A673 (cell line): ENCODE results near the gene CYBB. TPM values are rescaled to one million over a fixed set of nuclear protein-coding genes. Genes with fewer than 3 reads are reported as not detected.

Source experiments
- BruUV-seq: library from RNA; stranded (reverse); fragments of 400-500 nt; replicated peaks from 2 replicates; lab custom pipeline; 2021; lab: Mats Ljungman, UMichigan
- CTCF ChIA-PET: fragments of 300-600 bp; sonication (Branson Sonifier 250); formaldehyde crosslinking; loops from one replicate; lab custom pipeline; 2022; ENCODE audit warnings: antibody characterized with exemption; lab: Charles Lee
- POLR2A ChIA-PET: fragments of 300-600 bp; sonication (Branson Sonifier 250); formaldehyde crosslinking; loops from one replicate; lab custom pipeline; 2022; ENCODE audit warnings: antibody characterized with exemption; ENCODE audit not compliant: low non-redundant PET; lab: Charles Lee
- DNase-seq: peaks from one replicate; pipeline ENCODE4 v3.0.0-alpha.2; 2015; ENCODE audit warnings: low spot score
- H3K27ac ChIP-seq: fragments of 200-600 bp; sonication (generic); 2 replicates; pipeline ENCODE4 v1.5.1; 2016; ENCODE audit warnings: mixed run types, low read depth, mild to moderate bottlenecking, mixed read lengths, antibody characterized with exemption, low read length; ENCODE audit not compliant: poor library complexity, severe bottlenecking
- H3K27me3 ChIP-seq: fragments of 200-600 bp; sonication (generic); replicated peaks from 2 replicates; pipeline ENCODE4 v1.6.1; 2017; ENCODE audit warnings: mixed run types, low read depth, mild to moderate bottlenecking, mixed read lengths, antibody characterized with exemption, low read length; ENCODE audit not compliant: insufficient read depth, poor library complexity
- H3K36me3 ChIP-seq: fragments of 200-600 bp; sonication (generic); 2 replicates; pipeline ENCODE4 v1.6.1; 2016; ENCODE audit warnings: mixed run types, mild to moderate bottlenecking, mixed read lengths, antibody characterized with exemption, low read length; ENCODE audit not compliant: insufficient read depth, poor library complexity, severe bottlenecking
- H3K4me1 ChIP-seq: fragments of 200-600 bp; sonication (generic); 2 replicates; pipeline ENCODE4 v1.6.1; 2017; ENCODE audit warnings: mixed run types, mild to moderate bottlenecking, mixed read lengths, antibody characterized with exemption, low read length; ENCODE audit not compliant: insufficient read depth, poor library complexity, severe bottlenecking
- H3K4me3 ChIP-seq: fragments of 200-600 bp; sonication (generic); 2 replicates; pipeline ENCODE4 v1.5.1; 2016; ENCODE audit warnings: low read depth, mixed run types, mild to moderate bottlenecking, mixed read lengths, low read length; ENCODE audit not compliant: poor library complexity, severe bottlenecking
- H3K9me3 ChIP-seq: fragments of 200-600 bp; sonication (generic); 2 replicates; pipeline ENCODE4 v1.6.1; 2016; ENCODE audit warnings: mixed run types, low read depth, mild to moderate bottlenecking, mixed read lengths, antibody characterized with exemption, low read length; ENCODE audit not compliant: poor library complexity, severe bottlenecking
- EZH2 ChIP-seq: fragments of 200-600 bp; sonication (generic); IDR thresholded peaks from 2 replicates; pipeline ENCODE4 v1.6.1; 2017; ENCODE audit warnings: borderline replicate concordance, low read depth, mild to moderate bottlenecking, mixed read lengths, antibody characterized with exemption, low read length; ENCODE audit not compliant: poor library complexity, severe bottlenecking
- intact Hi-C: fragments of 100-400 bp; cut with micrococcal nuclease; formaldehyde crosslinking; loops from one replicate; pipeline ENCODE4 v1.10.0; 2022; ENCODE audit not compliant: unreplicated experiment
- total RNA-seq: library from RNA; stranded (reverse); gene quantifications from 2 replicates; pipeline ENCODE4 v1.2.3, GENCODE V29; 2021
- TF ChIP-seq, protein P1 (sequence below): fragments of 300-800, 200-600 bp; sonication (generic); conservative IDR thresholded peaks from 2 replicates; pipeline ENCODE4 v1.5.1; 2017; ENCODE audit warnings: low read depth, mild to moderate bottlenecking, antibody characterized with exemption, low read length, moderate library complexity, mixed read lengths

CYBB gene
- total RNA-seq, 1 experiment from 2014 or later, result not detected

DNA sequence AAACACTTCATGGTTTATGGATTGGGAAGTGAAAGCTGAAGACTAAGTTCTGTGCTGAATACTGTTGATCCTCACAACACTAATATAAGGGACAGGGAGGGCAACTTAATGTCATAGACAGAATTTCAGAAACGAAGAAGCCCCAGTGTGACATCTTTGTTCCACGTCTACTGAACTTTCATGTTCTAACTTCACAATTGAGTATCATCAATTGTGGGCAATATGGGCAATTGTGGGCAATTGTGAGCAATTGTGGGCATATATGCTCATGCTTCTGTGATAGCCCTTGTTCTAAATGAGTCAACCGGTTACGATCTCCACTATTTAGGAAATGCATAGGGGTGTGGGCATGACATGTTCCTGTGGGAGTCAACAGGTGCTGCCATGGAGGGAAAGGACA, 33.7 kb downstream of the CYBB start:
- ChIA-PET POLR2A (no interaction called here), CTCF (no interaction called here)
- TF ChIP-seq, protein P1, sequence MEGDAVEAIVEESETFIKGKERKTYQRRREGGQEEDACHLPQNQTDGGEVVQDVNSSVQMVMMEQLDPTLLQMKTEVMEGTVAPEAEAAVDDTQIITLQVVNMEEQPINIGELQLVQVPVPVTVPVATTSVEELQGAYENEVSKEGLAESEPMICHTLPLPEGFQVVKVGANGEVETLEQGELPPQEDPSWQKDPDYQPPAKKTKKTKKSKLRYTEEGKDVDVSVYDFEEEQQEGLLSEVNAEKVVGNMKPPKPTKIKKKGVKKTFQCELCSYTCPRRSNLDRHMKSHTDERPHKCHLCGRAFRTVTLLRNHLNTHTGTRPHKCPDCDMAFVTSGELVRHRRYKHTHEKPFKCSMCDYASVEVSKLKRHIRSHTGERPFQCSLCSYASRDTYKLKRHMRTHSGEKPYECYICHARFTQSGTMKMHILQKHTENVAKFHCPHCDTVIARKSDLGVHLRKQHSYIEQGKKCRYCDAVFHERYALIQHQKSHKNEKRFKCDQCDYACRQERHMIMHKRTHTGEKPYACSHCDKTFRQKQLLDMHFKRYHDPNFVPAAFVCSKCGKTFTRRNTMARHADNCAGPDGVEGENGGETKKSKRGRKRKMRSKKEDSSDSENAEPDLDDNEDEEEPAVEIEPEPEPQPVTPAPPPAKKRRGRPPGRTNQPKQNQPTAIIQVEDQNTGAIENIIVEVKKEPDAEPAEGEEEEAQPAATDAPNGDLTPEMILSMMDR, result no peak
- TF ChIP-seq EZH2, result no peak
- H3K4me3 ChIP-seq, result no peak overlapping the region
- no peaks in the 10 kb centered on the region for H3K36me3 ChIP-seq
- no TSS peak for BruUV-seq
- H3K9me3 ChIP-seq, result no peaks in the 10 kb centered on the region
- intact Hi-C loops, result no loop called here
- no peak for DNase-seq
- no peak overlapping the region for H3K27ac ChIP-seq
- no peaks in the 10 kb centered on the region for H3K4me1 ChIP-seq
- H3K27me3 ChIP-seq, result no peaks in the 10 kb centered on the region

DNA sequence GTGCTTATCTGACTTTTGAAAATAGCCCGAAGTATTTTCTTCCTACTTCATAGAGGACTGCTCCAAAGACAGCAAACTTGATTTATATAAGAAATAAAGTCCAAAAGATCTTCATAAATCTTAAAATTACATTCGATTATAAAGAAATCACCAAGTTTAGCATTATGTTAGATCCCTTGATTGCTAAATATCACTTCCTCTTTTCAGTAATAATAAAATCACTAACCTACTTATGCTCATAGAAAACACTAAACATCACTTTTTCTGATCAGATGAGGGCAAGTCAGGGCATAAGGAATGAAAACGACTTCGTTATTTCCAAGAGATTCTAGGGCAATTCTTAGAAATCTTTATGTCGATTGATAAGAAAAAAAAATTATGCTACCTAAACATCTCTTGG, 35.5 kb downstream of the CYBB start:
- H3K9me3 ChIP-seq, result no peaks in the 10 kb centered on the region
- ChIA-PET CTCF (no interaction called here), POLR2A (no interaction called here)
- no peak overlapping the region for H3K27ac ChIP-seq
- no peaks in the 10 kb centered on the region for H3K4me1 ChIP-seq
- no peaks in the 10 kb centered on the region for H3K36me3 ChIP-seq
- BruUV-seq, result no TSS peak
- intact Hi-C loops, result no loop called here
- H3K4me3 ChIP-seq, result no peak overlapping the region
- DNase-seq, result no peak
- TF ChIP-seq, protein P1, result no peak
- no peak for TF ChIP-seq EZH2
- H3K27me3 ChIP-seq, result no peaks in the 10 kb centered on the region

DNA sequence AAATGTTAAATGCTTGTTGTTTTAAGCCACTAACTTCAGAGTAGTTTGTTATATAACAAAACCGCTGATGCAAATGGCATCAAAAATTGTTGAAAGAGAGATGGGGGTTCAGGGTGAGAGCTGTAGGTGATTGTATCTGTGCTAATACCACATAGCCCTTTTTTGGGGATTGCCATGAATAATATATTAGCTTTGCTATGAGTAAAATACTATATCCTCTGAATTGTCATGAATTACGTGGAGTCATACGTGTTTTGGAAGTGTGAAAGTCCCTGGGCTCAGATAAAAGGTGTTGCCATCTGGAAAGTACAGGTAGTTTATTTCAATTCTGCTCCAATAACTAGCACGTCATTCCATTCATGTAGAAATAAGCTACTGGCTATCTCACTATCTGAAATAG, 36.9 kb downstream of the CYBB start:
- Histone ChIP-seq H3K27me3 (no peaks in the 10 kb centered on the region), H3K4me1 (no peaks in the 10 kb centered on the region), H3K4me3 (no peak overlapping the region), H3K9me3 (no peaks in the 10 kb centered on the region), H3K27ac (no peak overlapping the region), H3K36me3 (no peaks in the 10 kb centered on the region)
- POLR2A ChIA-PET, result no interaction called here
- no TSS peak for BruUV-seq
- TF ChIP-seq, protein P1, result no peak
- no peak for TF ChIP-seq EZH2
- DNase-seq, result no peak
- intact Hi-C loops, result no loop called here
- CTCF ChIA-PET, result no interaction called here
